GM21381 (cell line): ENCODE data around the gene KIF14.
A peak's percentile ranks its signal among the peaks of the same experiment; 100 is the strongest.
"Not testable (repeated sequence)": the region's sequence is repeated elsewhere in the genome, so short reads cannot be mapped to it uniquely, and the experiment has no call there.

Experiments
- ATAC-seq: cut with Tn5 transposase; IDR thresholded peaks from one replicate; pipeline ENCODE4 v1.9.1; 2021; ENCODE audit warnings: mild to moderate bottlenecking, moderate library complexity; ENCODE audit not compliant: unreplicated experiment

KIF14 gene

GRCh38 chr1:200631375-200631774 lies 10.8 kb upstream of the KIF14 start:
- ATAC-seq = no peak

DNA sequence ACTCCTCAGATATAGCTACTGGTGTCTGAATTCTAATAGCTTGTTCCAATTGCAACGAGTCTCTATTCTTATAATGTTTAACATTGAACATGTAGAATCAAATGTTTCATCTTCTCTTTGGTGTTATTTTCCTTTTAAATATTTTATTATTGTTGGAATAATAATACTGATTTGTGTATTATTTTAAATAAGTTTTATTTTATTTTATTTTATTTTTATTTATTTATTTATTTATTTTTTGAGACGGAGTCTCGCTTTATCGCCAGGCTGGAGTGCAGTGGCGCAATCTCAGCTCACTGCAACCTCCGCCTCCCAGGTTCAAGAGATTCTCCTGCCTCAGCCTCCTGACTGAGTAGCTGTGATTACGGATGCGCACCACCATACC lies 10.0 kb upstream of the KIF14 start:
- not testable (repeated sequence) for ATAC-seq

DNA sequence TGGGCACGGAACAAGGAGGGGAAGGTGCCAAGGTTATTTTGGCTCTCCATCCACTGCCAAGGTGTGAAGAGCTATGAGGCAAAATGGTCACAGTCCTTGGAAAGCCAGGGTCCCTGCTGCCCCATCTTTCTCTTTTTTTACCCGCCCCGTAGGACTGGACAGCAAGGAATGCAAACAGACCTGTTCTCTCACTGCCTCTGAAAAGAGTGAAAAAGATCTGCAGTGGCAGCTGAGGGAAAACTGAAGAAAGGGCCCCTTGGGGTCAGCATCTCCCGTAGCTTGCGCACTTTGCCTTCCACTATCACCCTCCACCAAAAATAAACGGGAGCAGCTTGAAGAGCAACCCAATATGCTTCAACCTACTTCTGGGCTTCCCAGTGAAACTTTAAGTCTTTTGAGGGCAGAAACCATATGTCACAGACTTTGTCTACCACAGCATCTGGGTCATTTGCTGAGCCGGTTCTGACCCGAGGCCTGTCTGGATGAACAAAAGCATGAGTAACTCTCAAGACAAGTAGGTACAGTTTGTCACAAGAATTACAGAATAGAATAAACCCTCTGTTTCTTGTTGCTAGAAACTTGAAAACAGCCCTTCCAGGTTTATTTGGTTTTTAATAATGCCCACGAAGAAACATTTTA lies 9.4 kb upstream of the KIF14 start:
- ATAC-seq = no peak

DNA sequence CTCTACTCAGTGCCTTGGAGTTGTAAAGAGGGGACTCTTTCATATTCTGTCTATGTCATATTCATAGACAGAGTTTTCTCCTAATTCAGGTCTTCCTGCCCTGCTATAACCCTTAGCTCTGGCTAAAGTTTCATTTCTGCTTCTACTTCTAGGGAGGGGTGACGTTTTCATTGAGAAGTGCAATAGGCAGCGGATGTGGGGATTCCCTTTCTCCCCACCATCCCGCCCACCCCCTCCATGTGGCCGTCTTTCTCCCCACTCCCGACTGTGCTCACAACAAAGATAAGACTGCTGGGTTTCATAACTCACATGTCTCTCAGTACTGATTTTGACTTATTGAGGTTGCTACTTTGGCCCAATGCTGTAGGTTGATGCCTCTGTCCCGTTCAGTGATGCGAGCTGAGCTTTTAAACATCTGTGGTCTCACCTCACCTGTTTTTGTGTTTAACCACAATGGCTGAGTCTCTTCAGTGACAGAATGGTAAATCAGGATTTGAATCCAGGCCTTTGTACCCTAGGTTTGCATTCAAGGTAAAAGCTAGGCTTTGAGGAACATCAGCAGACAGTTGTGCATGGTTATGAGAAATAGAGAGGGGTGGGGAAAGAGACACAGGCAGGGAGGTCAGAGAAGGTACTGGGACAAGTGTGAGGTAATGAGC lies 7.8 kb upstream of the KIF14 start:
- ATAC-seq = peak; percentile 66

GRCh38 chr1:200627575-200628222 lies 7.1 kb upstream of the KIF14 start:
- ATAC-seq = no peak

DNA sequence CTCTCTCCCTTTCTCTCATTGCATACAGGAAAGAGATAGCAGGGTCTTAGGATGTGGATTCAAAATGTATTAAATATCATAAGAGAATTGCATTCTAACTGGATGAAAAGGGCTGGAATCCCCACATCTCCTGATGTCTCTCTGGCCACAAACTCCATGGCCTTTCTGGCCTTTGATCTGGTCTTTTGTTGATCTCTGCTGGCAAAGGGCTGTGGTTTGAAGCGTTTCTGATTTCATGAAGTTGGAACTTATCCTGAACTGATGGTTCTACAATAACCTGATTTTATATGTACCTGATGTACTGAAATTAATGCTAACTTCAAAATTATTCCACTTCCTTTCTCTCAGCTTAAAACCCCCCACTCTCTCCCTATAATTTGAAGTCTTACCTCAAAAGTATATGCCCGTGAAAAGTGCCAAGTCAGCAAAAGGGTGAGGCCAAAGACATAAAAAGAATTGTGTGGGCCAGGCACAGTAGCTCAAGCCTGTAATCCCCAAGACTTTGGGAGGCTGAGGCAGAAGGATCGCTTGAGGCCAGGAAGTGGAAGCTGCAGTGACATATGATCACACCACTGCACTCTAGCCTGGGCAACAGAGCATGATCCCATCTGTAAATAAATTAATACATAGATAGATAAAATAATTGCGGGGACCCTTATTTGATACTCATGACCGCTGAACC lies 6.4 kb upstream of the KIF14 start:
- no peak for ATAC-seq

GRCh38 chr1:200625381-200625824 lies 4.9 kb upstream of the KIF14 start:
- ATAC-seq = no peak

DNA sequence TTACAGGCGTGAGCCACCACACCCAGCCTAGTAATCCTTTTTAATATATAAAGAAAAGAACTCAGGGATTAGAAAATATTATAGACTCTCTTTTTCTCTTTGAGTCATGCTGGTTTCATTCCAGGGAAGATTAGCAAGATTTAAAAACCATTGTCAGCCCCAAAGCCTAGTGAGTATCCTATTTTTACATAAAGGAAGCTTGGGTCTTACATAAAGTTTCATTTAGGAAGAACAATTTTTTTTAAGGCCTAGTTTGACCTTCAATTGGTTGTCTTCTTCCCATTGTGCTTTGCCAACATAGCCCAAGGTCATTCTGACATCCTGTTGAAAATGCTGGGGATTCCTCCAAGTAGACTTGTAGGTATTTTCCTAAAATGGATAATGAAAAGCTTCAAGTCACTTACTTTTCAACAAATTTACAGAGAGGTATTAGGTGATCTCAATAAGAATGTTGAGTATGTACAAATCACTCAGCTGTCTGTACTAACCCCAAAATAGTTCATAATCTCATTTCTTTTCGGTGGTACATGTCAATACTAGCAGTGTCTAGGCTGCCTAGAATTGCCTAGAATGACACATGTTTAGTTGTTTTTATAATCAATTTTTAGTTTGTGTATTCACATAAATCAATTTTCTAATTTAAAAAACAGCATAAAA lies 4.3 kb upstream of the KIF14 start:
- no peak for ATAC-seq

- no peak for ATAC-seq
Measured at GRCh38 chr1:200619894-200620272, 668 bp downstream of the KIF14 start.

GRCh38 chr1:200610846-200611245 lies 9.7 kb downstream of the KIF14 start:
- no peak for ATAC-seq

- ATAC-seq = no peak
Measured at GRCh38 chr1:200602632-200603031, 17.9 kb downstream of the KIF14 start.

- no peak for ATAC-seq
Measured at GRCh38 chr1:200590001-200590400, 30.6 kb downstream of the KIF14 start.

- peak; percentile 52 for ATAC-seq
Measured at GRCh38 chr1:200588698-200589097, 31.9 kb downstream of the KIF14 start.

GRCh38 chr1:200564319-200564718 lies 56.2 kb downstream of the KIF14 start:
- ATAC-seq = no peak

- peak; percentile 36 for ATAC-seq
Measured at GRCh38 chr1:200561856-200562214, 58.7 kb downstream of the KIF14 start.

DNA sequence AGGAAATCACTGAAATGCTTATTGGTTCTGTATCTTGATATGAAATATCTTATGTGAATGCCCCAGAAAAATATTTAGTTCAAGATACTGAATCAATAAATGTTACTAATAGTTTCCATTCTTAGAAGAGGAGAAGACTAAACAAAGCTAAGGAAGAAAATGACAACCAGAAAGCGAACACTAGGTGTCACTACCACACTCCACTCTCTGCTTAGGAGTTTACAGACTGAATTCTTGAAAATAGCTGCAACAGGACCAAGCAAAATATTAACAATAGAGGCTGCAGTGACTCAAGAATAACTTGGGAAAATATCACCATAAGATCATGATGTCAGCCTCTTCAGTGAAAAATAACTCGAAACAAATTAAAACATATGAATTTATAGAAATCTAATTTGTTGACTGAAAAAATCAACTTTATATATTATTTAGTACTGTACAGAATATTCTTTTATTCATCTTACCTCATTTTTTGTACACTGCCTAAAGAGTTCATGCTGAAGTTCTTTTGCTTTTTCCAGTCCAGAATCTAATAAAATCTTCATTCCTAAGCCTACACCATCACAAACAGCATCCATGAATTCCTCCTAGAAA lies 61.6 kb downstream of the KIF14 start:
- ATAC-seq = no peak

- ATAC-seq = no peak
Measured at GRCh38 chr1:200556002-200556401, 64.5 kb downstream of the KIF14 start.

GRCh38 chr1:200552737-200553136 lies 67.8 kb downstream of the KIF14 start:
- not testable (repeated sequence) for ATAC-seq

GRCh38 chr1:200550367-200550766 lies 70.2 kb downstream of the KIF14 start:
- no peak for ATAC-seq

- ATAC-seq = no peak
Measured at GRCh38 chr1:200547386-200547785, 73.2 kb downstream of the KIF14 start.

DNA sequence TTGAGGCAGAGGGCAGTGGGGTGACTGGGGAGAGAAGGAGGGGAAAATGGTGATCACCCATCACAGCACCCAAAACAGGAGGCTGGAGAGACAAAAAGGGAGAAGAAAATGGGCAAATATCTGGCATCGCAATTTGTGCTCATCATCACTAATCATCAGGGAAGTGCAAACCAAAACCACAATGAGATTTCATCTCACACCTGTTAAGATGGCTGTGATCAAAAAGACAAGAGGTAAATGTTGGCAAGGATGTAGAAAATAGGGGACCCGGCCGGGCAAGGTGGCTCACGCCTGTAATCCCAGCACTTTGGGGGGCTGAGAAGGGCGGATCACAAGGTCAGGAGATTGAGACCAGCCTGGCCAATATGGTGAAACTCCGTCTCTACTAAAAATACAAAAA lies 74.0 kb downstream of the KIF14 start:
- no peak for ATAC-seq
